Ovary (tissue), 9 donors: ENCODE results near the gene ABHD15. TPM values are rescaled to one million over a fixed set of nuclear protein-coding genes. Genes with fewer than 3 reads are reported as not detected.

ENCODE experiments used
- DNase-seq, 5 donors: peaks; one replicate each; pipeline ENCODE4 v3.0.0-alpha.2; 2019 to 2020
- H3K27ac ChIP-seq, 2 donors: fragments of 200-600 bp; one replicate each; pipeline versions ENCODE4 v1.5.1 to v1.8.0; 2019 to 2022
- H3K27me3 ChIP-seq: fragments of 200-600 bp; one replicate; pipeline ENCODE4 v1.8.0; 2022
- H3K36me3 ChIP-seq: fragments of 200-600 bp; sonication (generic); one replicate; pipeline ENCODE4 v1.5.1; 2019
- H3K4me1 ChIP-seq: one replicate; pipeline ENCODE4 v1.8.1; 2013; ENCODE audit warnings: mild to moderate bottlenecking, moderate library complexity; ENCODE audit not compliant: insufficient read depth
- H3K4me3 ChIP-seq: fragments of 200-600 bp; sonication (generic); one replicate; pipeline ENCODE4 v1.5.1; 2017
- H3K9me3 ChIP-seq, 2 donors: fragments of 200-600 bp in 1 of 2; sonication (generic) in 1 of 2; one replicate each; pipeline versions ENCODE4 v1.5.1 to v1.8.1; 2013 to 2019; ENCODE audit warnings: mild to moderate bottlenecking in 1 of 2, moderate library complexity in 1 of 2
- EP300 ChIP-seq: sonication (generic); formaldehyde crosslinking; IDR thresholded peaks from one replicate; pipeline ENCODE4 v1.6.1; 2017; ENCODE audit warnings: antibody characterized with exemption
- POLR2A ChIP-seq: fragments of 450-650 bp; IDR thresholded peaks from one replicate; pipeline ENCODE4 v1.6.1; 2017; ENCODE audit warnings: antibody characterized with exemption, mild to moderate bottlenecking, moderate library complexity
- WGBS, 3 donors: extraction: QIAGEN DNeasy Blood & Tissue Kit in 1 of 3; methylation state at CpG; one replicate each; pipeline versions ENCODE4 v1.1.5 to v1.1.7; 2013 to 2017; 5-methylcytosine and 5-hydroxymethylcytosine counted together
- intact Hi-C, 4 donors: fragments of 100-400 bp; cut with DNase I; formaldehyde crosslinking; loops; one replicate each; pipeline versions ENCODE4 v1.11.0 to v1.15.1; 2022 to 2023
- polyA plus RNA-seq, 2 donors: library from polyadenylated mRNA; stranded (reverse); fragments of 200-250 nt in 1 of 2; fragments of 350-450 nt in 1 of 2; fragmentation: Illumina TruSeq in 1 of 2; extraction: RNeasy Lipid Tissue Mini Kit (QIAGEN cat#74804) in 1 of 2; gene quantifications; one replicate each; pipeline ENCODE4 v1.2.3, GENCODE V29; 2013 to 2014
- total RNA-seq, 7 donors: library from RNA; depleted of rRNA in 2 of 7; stranded (reverse); fragments of >200 nt in 2 of 7; fragmentation: NEBNext Ultra II Directional in 3 of 7; extraction: Animal tissue kit (Norgen Biotek cat#: 25700) in 3 of 7; gene quantifications; one replicate each; pipeline versions ENCODE4 v1.1.0 to v1.2.4, GENCODE V29; 2016 to 2023
- TF ChIP-seq, protein P1 (sequence below), 3 donors: fragments of 450-650 bp in 2 of 3; fragments of 200-600 bp in 1 of 3; IDR thresholded peaks; one replicate each; pipeline versions ENCODE4 v1.5.1 to v1.8.0; 2016 to 2022; ENCODE audit warnings: antibody characterized with exemption in 3 of 3, mild to moderate bottlenecking in 1 of 3
- donor health status: DM: no; HTN: no; CAD: no; lungs with moderate emphysema.
- donor health status: DM: no; HTN: no; CAD: no.
- donor health status: Bipolar disorder and iron deficiency.
- donor health status: DM: yes; HTN: yes; CAD: no.
- donor health status: DM: no; HTN: no; CAD: no.
- donor health status: DM: yes; HTN: yes; CAD: no.

Gene ABHD15
- total and polyA plus RNA-seq, 9 donors: 3.0 to 8.7 (median 4.8) TPM

DNA sequence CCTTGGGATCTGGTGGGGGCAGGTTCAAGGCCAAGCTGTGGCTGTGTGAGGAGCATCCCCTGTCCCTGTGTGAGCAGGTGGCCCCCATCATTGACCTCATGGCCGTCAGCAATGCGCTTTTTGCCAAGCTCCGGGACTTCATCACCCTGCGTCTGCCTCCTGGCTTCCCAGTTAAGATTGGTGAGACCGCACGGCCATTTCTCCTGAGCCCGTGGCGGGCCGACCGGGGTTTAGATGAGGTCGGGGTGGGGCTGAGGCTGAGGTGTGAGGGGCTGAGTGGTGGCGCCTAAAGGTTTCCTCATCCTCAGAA lies 45.2 kb upstream of the ABHD15 start:
- no peak overlapping the region for H3K27ac ChIP-seq
- WGBS, 3 donors: 91 to 96% (median 92%) methylated on average over 12 of the region's 12 CpGs
- DNase-seq: peak in 1 of 5 donors; percentile 41
- no peak overlapping the region for H3K4me3 ChIP-seq
- H3K4me1 ChIP-seq: peaks cover 13% of the 10 kb centered on the region
- no peaks in the 10 kb centered on the region for H3K9me3 ChIP-seq
- no peaks in the 10 kb centered on the region for H3K27me3 ChIP-seq
- intact Hi-C loops: no loop called here
- H3K36me3 ChIP-seq: no peaks in the 10 kb centered on the region
- TF ChIP-seq, protein P1, sequence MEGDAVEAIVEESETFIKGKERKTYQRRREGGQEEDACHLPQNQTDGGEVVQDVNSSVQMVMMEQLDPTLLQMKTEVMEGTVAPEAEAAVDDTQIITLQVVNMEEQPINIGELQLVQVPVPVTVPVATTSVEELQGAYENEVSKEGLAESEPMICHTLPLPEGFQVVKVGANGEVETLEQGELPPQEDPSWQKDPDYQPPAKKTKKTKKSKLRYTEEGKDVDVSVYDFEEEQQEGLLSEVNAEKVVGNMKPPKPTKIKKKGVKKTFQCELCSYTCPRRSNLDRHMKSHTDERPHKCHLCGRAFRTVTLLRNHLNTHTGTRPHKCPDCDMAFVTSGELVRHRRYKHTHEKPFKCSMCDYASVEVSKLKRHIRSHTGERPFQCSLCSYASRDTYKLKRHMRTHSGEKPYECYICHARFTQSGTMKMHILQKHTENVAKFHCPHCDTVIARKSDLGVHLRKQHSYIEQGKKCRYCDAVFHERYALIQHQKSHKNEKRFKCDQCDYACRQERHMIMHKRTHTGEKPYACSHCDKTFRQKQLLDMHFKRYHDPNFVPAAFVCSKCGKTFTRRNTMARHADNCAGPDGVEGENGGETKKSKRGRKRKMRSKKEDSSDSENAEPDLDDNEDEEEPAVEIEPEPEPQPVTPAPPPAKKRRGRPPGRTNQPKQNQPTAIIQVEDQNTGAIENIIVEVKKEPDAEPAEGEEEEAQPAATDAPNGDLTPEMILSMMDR (IDR thresholded peaks at IDR 0.05): no peak
- TF ChIP-seq EP300 (no peak), POLR2A (no peak)

DNA sequence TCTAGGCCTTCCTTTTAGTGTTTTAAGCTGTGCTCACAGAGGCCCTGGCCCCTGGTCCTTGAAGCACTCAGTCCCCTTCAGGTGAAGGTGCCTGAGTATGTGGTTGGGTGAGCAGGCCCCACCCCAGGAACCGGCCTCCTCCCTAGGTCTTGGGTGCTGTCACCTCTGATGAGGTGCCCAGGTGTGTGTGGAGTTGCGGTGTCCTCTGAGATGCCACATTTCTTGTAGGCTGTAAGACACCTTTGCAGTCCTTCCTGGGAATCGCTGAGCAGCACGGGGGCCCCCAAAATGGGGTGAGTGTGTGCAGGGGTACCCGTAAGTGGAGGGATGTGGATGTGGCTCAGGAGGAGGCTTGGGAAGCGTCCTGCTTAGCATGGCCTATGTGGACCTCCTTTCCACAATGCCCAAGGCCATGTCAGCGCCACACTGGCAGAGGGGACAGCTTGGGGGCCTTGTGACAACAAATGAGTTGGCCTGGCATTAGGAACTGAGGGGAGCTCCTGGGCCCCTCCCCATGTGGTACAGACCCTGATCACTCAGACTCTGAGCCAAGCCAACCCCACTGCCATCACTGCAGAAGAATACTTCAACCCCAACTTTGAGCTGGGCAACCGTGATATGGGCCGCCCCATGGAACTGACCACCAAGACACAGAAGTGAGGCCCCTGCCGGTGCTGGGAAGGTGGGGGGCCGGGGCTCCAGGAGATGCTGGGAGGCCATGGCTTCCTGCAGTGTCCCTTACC lies 44.7 kb upstream of the ABHD15 start:
- Histone ChIP-seq H3K4me1 (peaks cover 13% of the 10 kb centered on the region), H3K4me3 (no peak overlapping the region), H3K9me3 (no peaks in the 10 kb centered on the region), H3K27ac (no peak overlapping the region), H3K36me3 (no peaks in the 10 kb centered on the region), H3K27me3 (no peaks in the 10 kb centered on the region)
- intact Hi-C loops: no loop called here
- TF ChIP-seq, protein P1 (IDR thresholded peaks at IDR 0.05): no peak
- no peak for TF ChIP-seq EP300
- no peak for TF ChIP-seq POLR2A
- no peak for DNase-seq
- WGBS, 3 donors: 95 to 98% (median 98%) methylated on average over 11 of the region's 11 CpGs

DNA sequence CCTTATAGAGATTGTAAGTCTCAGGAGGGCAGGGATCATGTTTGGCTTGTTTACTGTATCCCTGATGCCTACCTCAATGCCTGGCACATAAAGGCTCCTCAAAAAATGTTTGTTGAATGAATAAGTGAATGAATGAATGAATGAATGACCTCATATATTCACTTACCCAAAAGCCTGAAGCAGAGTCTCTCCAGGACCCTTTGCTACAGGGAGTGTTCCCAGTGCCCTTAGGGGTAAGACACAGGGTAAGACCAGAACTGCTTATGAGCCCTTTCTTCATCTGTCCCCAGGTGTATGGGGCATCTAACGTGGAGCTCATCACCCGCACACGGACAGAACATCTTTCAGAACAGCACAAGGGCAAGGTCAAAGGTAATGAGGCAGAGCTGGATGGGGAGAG lies 43.6 kb upstream of the ABHD15 start:
- H3K36me3 ChIP-seq: no peaks in the 10 kb centered on the region
- no peak overlapping the region for H3K27ac ChIP-seq
- intact Hi-C loops: no loop called here
- no peak for TF ChIP-seq POLR2A
- TF ChIP-seq, protein P1 (IDR thresholded peaks at IDR 0.05): no peak
- TF ChIP-seq EP300: no peak
- WGBS, 3 donors: 68 to 74% (median 70%) methylated on average over 3 of the region's 3 CpGs
- H3K4me1 ChIP-seq: peaks cover 7% of the 10 kb centered on the region
- no peaks in the 10 kb centered on the region for H3K27me3 ChIP-seq
- H3K4me3 ChIP-seq: no peak overlapping the region
- no peaks in the 10 kb centered on the region for H3K9me3 ChIP-seq
- no peak for DNase-seq

DNA sequence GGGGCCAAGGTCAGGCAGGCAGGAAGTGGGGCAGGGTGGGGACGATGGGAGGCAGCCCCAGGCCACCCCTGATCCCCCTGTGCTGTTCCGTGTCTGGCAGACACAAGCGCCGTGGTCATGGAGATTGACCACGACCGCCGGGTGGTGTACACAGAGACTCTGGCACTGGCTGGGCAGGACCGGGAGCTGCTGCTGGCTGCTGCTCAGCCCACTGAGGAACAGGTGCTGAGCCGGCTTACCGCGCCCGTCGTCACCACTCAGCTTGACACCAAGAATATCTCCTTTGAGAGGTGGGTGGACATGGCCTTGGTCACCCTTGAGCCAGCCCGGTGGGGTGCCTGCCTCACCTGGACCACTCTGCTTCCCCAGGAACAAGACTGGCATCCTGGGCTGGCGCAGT lies 42.1 kb upstream of the ABHD15 start:
- no peak overlapping the region for H3K4me3 ChIP-seq
- intact Hi-C loops: no loop called here
- H3K27me3 ChIP-seq: no peaks in the 10 kb centered on the region
- no peaks in the 10 kb centered on the region for H3K36me3 ChIP-seq
- H3K4me1 ChIP-seq: peaks cover 7% of the 10 kb centered on the region
- DNase-seq: no peak
- TF ChIP-seq POLR2A (no peak), EP300 (no peak)
- TF ChIP-seq, protein P1 (IDR thresholded peaks at IDR 0.05): no peak
- no peak overlapping the region for H3K27ac ChIP-seq
- 84 to 93% (median 87%) methylated on average over 15 of the region's 15 CpGs for WGBS, 3 donors
- no peaks in the 10 kb centered on the region for H3K9me3 ChIP-seq
